OCI-LY1 (cell line): ENCODE results near the gene FGF11.

Source experiments
- EZH2 ChIP-seq: fragments of 200-600 bp; sonication (generic), shearing (Covaris generic); IDR thresholded peaks from 2 replicates; pipeline ENCODE4 v1.8.0; 2017; ENCODE audit warnings: borderline replicate concordance, mixed run types, mild to moderate bottlenecking, antibody characterized with exemption, low read length, moderate library complexity, mixed read lengths
- TF ChIP-seq, protein P1 (sequence below): fragments of 200-600 bp; sonication (generic), shearing (Covaris generic); IDR thresholded peaks from 2 replicates; pipeline ENCODE4 v1.5.1; 2017; ENCODE audit warnings: mild to moderate bottlenecking, antibody characterized with exemption, low read length, moderate library complexity, mixed read lengths

DNA sequence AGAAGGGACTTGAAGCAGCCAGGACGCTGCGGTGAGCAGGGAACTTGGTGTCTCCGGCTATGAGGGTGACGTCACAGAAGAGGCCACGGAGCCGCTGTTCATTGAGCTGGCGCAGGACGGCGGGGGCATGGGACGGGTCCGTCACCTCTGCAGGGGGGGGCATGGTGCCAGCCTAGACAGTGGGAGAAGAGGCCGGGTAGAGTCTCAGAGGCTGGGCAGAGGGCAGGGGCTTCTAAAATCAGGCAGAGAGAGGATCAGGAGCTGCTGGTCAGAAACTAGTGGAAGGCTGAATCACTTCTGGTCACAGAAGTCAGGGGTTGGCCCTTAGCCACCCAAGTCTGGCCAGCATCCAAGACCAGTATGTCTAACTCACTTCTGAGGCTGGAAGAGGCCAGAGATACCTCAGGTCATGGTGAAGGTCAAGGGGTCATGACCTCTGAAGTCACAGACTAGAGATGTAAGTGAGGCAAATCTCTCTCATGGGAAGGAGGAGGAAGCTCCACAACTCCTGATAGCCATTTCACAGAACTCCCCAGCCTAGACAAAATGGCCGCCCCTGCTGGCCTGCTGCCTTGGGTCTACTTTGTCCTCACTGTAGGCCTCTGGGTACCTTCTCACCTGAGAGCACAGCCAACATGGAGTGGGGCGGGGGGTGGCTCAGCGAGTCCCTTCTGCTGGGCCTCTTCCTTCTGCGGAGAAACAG, 27.5 kb downstream of the FGF11 start:
- TF ChIP-seq EZH2, result no peak
- TF ChIP-seq, protein P1, sequence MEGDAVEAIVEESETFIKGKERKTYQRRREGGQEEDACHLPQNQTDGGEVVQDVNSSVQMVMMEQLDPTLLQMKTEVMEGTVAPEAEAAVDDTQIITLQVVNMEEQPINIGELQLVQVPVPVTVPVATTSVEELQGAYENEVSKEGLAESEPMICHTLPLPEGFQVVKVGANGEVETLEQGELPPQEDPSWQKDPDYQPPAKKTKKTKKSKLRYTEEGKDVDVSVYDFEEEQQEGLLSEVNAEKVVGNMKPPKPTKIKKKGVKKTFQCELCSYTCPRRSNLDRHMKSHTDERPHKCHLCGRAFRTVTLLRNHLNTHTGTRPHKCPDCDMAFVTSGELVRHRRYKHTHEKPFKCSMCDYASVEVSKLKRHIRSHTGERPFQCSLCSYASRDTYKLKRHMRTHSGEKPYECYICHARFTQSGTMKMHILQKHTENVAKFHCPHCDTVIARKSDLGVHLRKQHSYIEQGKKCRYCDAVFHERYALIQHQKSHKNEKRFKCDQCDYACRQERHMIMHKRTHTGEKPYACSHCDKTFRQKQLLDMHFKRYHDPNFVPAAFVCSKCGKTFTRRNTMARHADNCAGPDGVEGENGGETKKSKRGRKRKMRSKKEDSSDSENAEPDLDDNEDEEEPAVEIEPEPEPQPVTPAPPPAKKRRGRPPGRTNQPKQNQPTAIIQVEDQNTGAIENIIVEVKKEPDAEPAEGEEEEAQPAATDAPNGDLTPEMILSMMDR, result no peak
